Measurements from ENCODE around the gene TAF5L. TPM values are rescaled to one million over a fixed set of nuclear protein-coding genes. Genes with fewer than 3 reads are reported as not detected.

TAF5L gene
- total and polyA plus RNA-seq, 2 of the 4 experiments (the other 2 are of a cell fraction) = 17.9 to 18.6 TPM

DNA sequence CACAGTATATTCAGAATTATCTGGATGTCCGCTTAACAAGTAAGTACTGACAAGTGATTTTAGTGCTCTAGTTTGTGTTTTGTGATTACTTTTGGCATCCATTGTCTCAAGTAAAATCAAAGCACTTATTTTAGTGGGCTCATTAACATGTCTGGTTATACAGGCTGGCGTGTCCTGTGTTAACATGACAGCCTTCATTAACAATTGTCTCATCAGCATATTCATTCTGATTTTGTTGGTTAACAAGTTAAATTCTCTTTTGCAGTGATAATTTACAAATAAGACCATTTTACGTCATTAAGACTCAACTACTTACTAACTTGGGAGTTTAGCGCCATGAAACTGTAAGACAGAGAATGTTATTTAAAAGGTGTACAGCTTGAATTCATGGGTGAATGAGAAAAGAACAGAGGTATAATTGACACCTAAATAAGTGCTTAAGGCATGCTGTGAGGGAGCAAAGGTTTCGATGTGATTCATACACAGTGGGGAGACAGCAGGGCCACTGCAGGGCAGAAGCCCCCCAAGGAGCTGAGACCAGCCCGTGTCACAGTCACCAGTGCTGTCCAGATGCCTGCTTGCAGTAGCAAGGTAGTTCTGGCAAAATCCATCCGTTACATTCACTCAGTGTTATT is 22.4 kb downstream of the TAF5L start:
- no TSS peak for BruUV-seq (replicated peaks)
- no peak overlapping the region for H3K18ac ChIP-seq (ENCODE audit: low read depth, low read length)
- H3K27me3 ChIP-seq (ENCODE audit: control insufficient read depth, insufficient read depth, low read length) = no peaks in the 10 kb centered on the region
- no peak overlapping the region for H3K23ac ChIP-seq (ENCODE audit: low read depth, low read length)
- no peak overlapping the region for H3K27ac ChIP-seq (ENCODE audit: insufficient read depth, low read length)
- peaks cover 3% of the 10 kb centered on the region; the same call in 1 of the 2 replicates for H4K20me1 ChIP-seq (ENCODE audit: insufficient read depth, low read length)
- H2AK5ac ChIP-seq (ENCODE audit: low read depth, low read length) = no peak overlapping the region
- H3K4me2 ChIP-seq (ENCODE audit: low read depth, low read length) = no peak overlapping the region
- no peak overlapping the region for H2BK120ac ChIP-seq (ENCODE audit: low read depth, low read length)
- no peak overlapping the region for H2BK20ac ChIP-seq (ENCODE audit: low read depth, low read length)
- in situ Hi-C loops (cut with MboI; ENCODE audit: low sequenced_read_pairs) (no loop called here), intact Hi-C loops (cut with micrococcal nuclease) (no loop called here), dilution Hi-C loops (cut with HindIII; ENCODE audit: low sequenced_read_pairs, unreplicated experiment) (no loop called here)
- H2BK5ac ChIP-seq (ENCODE audit: low read depth, low read length, poor library complexity, severe bottlenecking) = no peak overlapping the region
- peaks cover 14 to 15% of the 10 kb centered on the region in 2 experiments for H3K79me1 ChIP-seq (ENCODE audit: low read depth in 1 of 2, low read length in 2 of 2)
- H4K5ac ChIP-seq (ENCODE audit: low read depth, low read length) = no peak overlapping the region
- no CpG with 5 or more reads among the region's 7 CpGs for WGBS, 2 experiments (ENCODE audit: extremely low coverage in 2 of 2, insufficient read length in 1 of 2)
- no peaks in the 10 kb centered on the region for H3K9me1 ChIP-seq (ENCODE audit: insufficient read depth, low read length)
- H2AK9ac ChIP-seq (replicated peaks; ENCODE audit: low read depth, low read length, poor library complexity) = no peak overlapping the region
- H4K91ac ChIP-seq (ENCODE audit: insufficient read depth, low read depth, low read length) = no peak overlapping the region
- peaks cover 30% of the 10 kb centered on the region for H3K36me3 ChIP-seq (ENCODE audit: control insufficient read depth, insufficient read depth, low read length)
- H3K4ac ChIP-seq (ENCODE audit: low read depth, low read length) = no peak overlapping the region
- no peak overlapping the region for H4K8ac ChIP-seq (ENCODE audit: low read depth in 2 of 2, low read length in 2 of 2)
- H3K56ac ChIP-seq (ENCODE audit: extremely low read depth, insufficient read depth, low read length) = no peak overlapping the region
- peak; percentile 54 for TF ChIP-seq MAFK (IDR thresholded peaks at IDR 0.05; ENCODE audit: low read depth, low read length)
- TF ChIP-seq CHD1 (IDR thresholded peaks at IDR 0.05; ENCODE audit: low read depth, low read length) = no peak
- ChIA-PET POLR2A (ENCODE audit: unreplicated experiment) (no interaction called here), CTCF (no interaction called here)
- H2AFZ ChIP-seq (replicated peaks; ENCODE audit: low read length, poor library complexity) = no peak overlapping the region
- H3K9me3 ChIP-seq (ENCODE audit: control insufficient read depth, insufficient read depth, low read length) = no peaks in the 10 kb centered on the region
- no peaks in the 10 kb centered on the region for H3K4me1 ChIP-seq (ENCODE audit: control insufficient read depth, insufficient read depth, low read length)
- no peak overlapping the region for H3K9ac ChIP-seq (ENCODE audit: low read depth, low read length)
- H3K14ac ChIP-seq (replicated peaks; ENCODE audit: low read depth, low read length) = no peak overlapping the region
- H3K4me3 ChIP-seq (ENCODE audit: insufficient read depth, low read depth, low read length) = no peak overlapping the region
- H2BK15ac ChIP-seq (ENCODE audit: low read depth, low read length) = no peak overlapping the region
- DNase-seq (no peak), ATAC-seq (ENCODE audit: low read depth) (no peak)
